HEK293 (cell line): ENCODE results near the gene CLN6.

Source experiments
- CTCF ChIA-PET: fragments of 350-600 bp; formaldehyde crosslinking; extraction: SDS; loops from one replicate; lab custom pipeline; 2021; ENCODE audit warnings: antibody characterized with exemption; lab: Yijun Ruan, JAX
- POLR2A ChIA-PET: fragments of 300-600 bp; formaldehyde crosslinking; extraction: SDS; loops from one replicate; lab custom pipeline; 2020; ENCODE audit warnings: antibody characterized with exemption, inconsistent platforms; lab: Yijun Ruan, JAX
- H3K27ac ChIP-seq: fragments of 200-500 bp; sonication (Bioruptor generic); 2 replicates; pipeline ENCODE4 v1.5.1; 2014; ENCODE audit warnings: low read depth, low read length, control low read depth, inconsistent platforms; ENCODE audit errors: extremely low read depth
- H3K36me3 ChIP-seq, 2 experiments: fragments of 200-500 bp in 1 of 2; sonication (Bioruptor generic) in 1 of 2; 1 replicate in 1 of 2; 2 replicates in 1 of 2; pipeline ENCODE4 v1.5.1; 2014 to 2017; ENCODE audit warnings: inconsistent platforms in 2 of 2, low read length in 2 of 2; ENCODE audit not compliant: control insufficient read depth in 2 of 2, insufficient read depth in 1 of 2
- H3K4me1 ChIP-seq: fragments of 200-500 bp; sonication (Bioruptor generic); 2 replicates; pipeline ENCODE4 v1.5.1; 2014; ENCODE audit warnings: mild to moderate bottlenecking, low read length, inconsistent platforms; ENCODE audit not compliant: control insufficient read depth, insufficient read depth
- H3K4me3 ChIP-seq: 2 replicates; pipeline ENCODE4 v1.5.1; 2011; ENCODE audit warnings: low read depth, mild to moderate bottlenecking, control low read depth, low read length, moderate library complexity
- H3K9me3 ChIP-seq: fragments of 200-500 bp; sonication (Bioruptor generic); 2 replicates; pipeline ENCODE4 v1.5.1; 2014; ENCODE audit warnings: low read depth, low read length, inconsistent platforms; ENCODE audit not compliant: control insufficient read depth, insufficient read depth
- FEZF1 ChIP-seq: fragments of 450-650 bp; formaldehyde crosslinking; IDR thresholded peaks from 2 replicates; pipeline ENCODE4 v1.5.1; 2016; ENCODE audit warnings: missing biosample characterization, missing genetic modification characterization
- KLF16 ChIP-seq: fragments of 450-650 bp; formaldehyde crosslinking; IDR thresholded peaks from 2 replicates; pipeline ENCODE4 v1.5.1; 2017; ENCODE audit warnings: missing biosample characterization, missing genetic modification characterization
- KLF7 ChIP-seq: fragments of 450-650 bp; formaldehyde crosslinking; IDR thresholded peaks from 2 replicates; pipeline ENCODE4 v1.5.1; 2016; ENCODE audit warnings: missing biosample characterization, missing genetic modification characterization, borderline replicate concordance
- KLF8 ChIP-seq: fragments of 450-650 bp; formaldehyde crosslinking; IDR thresholded peaks from 2 replicates; pipeline ENCODE4 v1.5.1; 2016; ENCODE audit warnings: missing biosample characterization, missing genetic modification characterization
- ZBTB1 ChIP-seq: fragments of 450-650 bp; formaldehyde crosslinking; IDR thresholded peaks from 2 replicates; pipeline ENCODE4 v1.5.1; 2016; ENCODE audit warnings: missing biosample characterization, missing genetic modification characterization
- ZBTB26 ChIP-seq: fragments of 450-650 bp; formaldehyde crosslinking; optimal IDR thresholded peaks from 2 replicates; pipeline ENCODE3; 2016; ENCODE audit warnings: missing biosample characterization, mild to moderate bottlenecking, missing genetic modification characterization
- ZBTB49 ChIP-seq: fragments of 450-650 bp; formaldehyde crosslinking; IDR thresholded peaks from 2 replicates; pipeline ENCODE4 v1.5.1; 2016; ENCODE audit warnings: missing biosample characterization, missing genetic modification characterization, low read depth
- ZFHX2 ChIP-seq: fragments of 450-650 bp; formaldehyde crosslinking; conservative IDR thresholded peaks from 2 replicates; pipeline ENCODE4 v1.5.1; 2016; ENCODE audit warnings: missing biosample characterization, missing genetic modification characterization
- ZNF112 ChIP-seq: fragments of 450-650 bp; formaldehyde crosslinking; IDR thresholded peaks from 2 replicates; pipeline ENCODE4 v1.5.0; 2017; ENCODE audit warnings: missing biosample characterization, missing genetic modification characterization
- ZNF114 ChIP-seq: fragments of 450-650 bp; formaldehyde crosslinking; IDR thresholded peaks from 2 replicates; pipeline ENCODE4 v1.5.0; 2017; ENCODE audit warnings: missing biosample characterization, missing genetic modification characterization
- ZNF16 ChIP-seq: fragments of 450-650 bp; formaldehyde crosslinking; IDR thresholded peaks from 2 replicates; pipeline ENCODE4 v1.5.1; 2016; ENCODE audit warnings: low read depth, missing biosample characterization, missing genetic modification characterization
- ZNF248 ChIP-seq: fragments of 450-650 bp; formaldehyde crosslinking; IDR thresholded peaks from 2 replicates; pipeline ENCODE4 v1.5.1; 2017; ENCODE audit warnings: missing biosample characterization, missing genetic modification characterization
- ZNF426 ChIP-seq: fragments of 450-650 bp; formaldehyde crosslinking; IDR thresholded peaks from 2 replicates; pipeline ENCODE4 v1.5.1; 2017; ENCODE audit warnings: missing biosample characterization, missing genetic modification characterization, mild to moderate bottlenecking, inconsistent platforms, moderate library complexity
- ZNF513 ChIP-seq: fragments of 450-650 bp; IDR thresholded peaks from 2 replicates; pipeline ENCODE4 v1.5.1; 2018; ENCODE audit warnings: missing biosample characterization, missing genetic modification characterization
- ZNF529 ChIP-seq: fragments of 450-650 bp; formaldehyde crosslinking; IDR thresholded peaks from 2 replicates; pipeline ENCODE4 v1.5.1; 2017; ENCODE audit warnings: missing genetic modification characterization, missing biosample characterization; ENCODE audit not compliant: insufficient replicate concordance
- ZNF548 ChIP-seq: fragments of 450-650 bp; formaldehyde crosslinking; IDR thresholded peaks from 2 replicates; pipeline ENCODE4 v1.5.1; 2016; ENCODE audit warnings: missing biosample characterization, missing genetic modification characterization
- ZNF560 ChIP-seq: fragments of 450-650 bp; formaldehyde crosslinking; IDR thresholded peaks from 2 replicates; pipeline ENCODE4 v1.5.1; 2017; ENCODE audit warnings: missing biosample characterization, missing genetic modification characterization, borderline replicate concordance
- ZNF585B ChIP-seq: fragments of 450-650 bp; formaldehyde crosslinking; IDR thresholded peaks from 2 replicates; pipeline ENCODE4 v1.5.1; 2016; ENCODE audit warnings: missing biosample characterization, missing genetic modification characterization
- ZNF704 ChIP-seq: fragments of 450-650 bp; formaldehyde crosslinking; IDR thresholded peaks from 2 replicates; pipeline ENCODE4 v1.5.1; 2016; ENCODE audit warnings: missing biosample characterization, missing genetic modification characterization
- ZNF785 ChIP-seq: fragments of 450-650 bp; formaldehyde crosslinking; IDR thresholded peaks from 2 replicates; pipeline ENCODE4 v1.5.1; 2016; ENCODE audit warnings: missing biosample characterization, missing genetic modification characterization
- ZNF830 ChIP-seq: fragments of 450-650 bp; IDR thresholded peaks from 2 replicates; pipeline ENCODE4 v1.5.0; 2018; ENCODE audit warnings: missing biosample characterization, missing genetic modification characterization, low read depth, mild to moderate bottlenecking, moderate library complexity
- ZSCAN4 ChIP-seq: fragments of 450-650 bp; formaldehyde crosslinking; IDR thresholded peaks from 2 replicates; pipeline ENCODE4 v1.5.1; 2017; ENCODE audit warnings: missing biosample characterization, missing genetic modification characterization
- ZXDB ChIP-seq: fragments of 450-650 bp; formaldehyde crosslinking; IDR thresholded peaks from 2 replicates; pipeline ENCODE4 v1.5.1; 2016; ENCODE audit warnings: missing biosample characterization, missing genetic modification characterization

CLN6 gene

GRCh38 chr15:68207176-68207935 lies 22.2 kb downstream of the CLN6 start:
- POLR2A ChIA-PET, result no interaction called here
- TF ChIP-seq ZNF426, result no peak
- no peak for TF ChIP-seq ZNF548 (tag by site-specific recombination)
- TF ChIP-seq ZNF560 (tag by site-specific recombination), result no peak
- no peak for TF ChIP-seq KLF7
- TF ChIP-seq ZNF513 (tag by site-specific recombination), result no peak
- no peak for TF ChIP-seq ZNF785 (tag by site-specific recombination)
- TF ChIP-seq, all 188 proteins: peak for 0
- Histone ChIP-seq H3K4me1 (no peaks in the 10 kb centered on the region), H3K9me3 (no peaks in the 10 kb centered on the region), H3K4me3 (no peak overlapping the region), H3K36me3 (peaks cover 0 to 37% of the 10 kb centered on the region in 2 experiments; a peak in 1 of 3 replicates), H3K27ac (0 out of 2 replicates have a peak overlapping the region, but pooled peaks have one; percentile 4)
- CTCF ChIA-PET, result no interaction called here

- peaks cover 0 to 35% of the 10 kb centered on the region in 2 experiments; a peak in 1 of 3 replicates for H3K36me3 ChIP-seq
- 0 out of 2 replicates have a peak overlapping the region, but pooled peaks have one; percentile 4 for H3K27ac ChIP-seq
- POLR2A ChIA-PET, result no interaction called here
- no peak for TF ChIP-seq KLF16 (tag by site-specific recombination)
- TF ChIP-seq ZNF529 (tag by site-specific recombination), result no peak
- no peak for TF ChIP-seq ZSCAN4 (tag by site-specific recombination)
- no peak for TF ChIP-seq ZNF112 (tag by site-specific recombination)
- TF ChIP-seq ZNF16 (tag by site-specific recombination), result no peak
- no peak for TF ChIP-seq ZNF704 (tag by site-specific recombination)
- no peak for TF ChIP-seq ZNF248 (tag by site-specific recombination)
- no peak; the same call in 1 of the 2 replicates for TF ChIP-seq ZFHX2 (tag by site-specific recombination)
- TF ChIP-seq KLF8 (tag by site-specific recombination), result no peak
- no peak for TF ChIP-seq ZBTB49 (tag by site-specific recombination)
- TF ChIP-seq ZBTB1 (tag by site-specific recombination), result no peak
- TF ChIP-seq ZXDB (tag by site-specific recombination), result no peak
- TF ChIP-seq FEZF1 (tag by site-specific recombination), result no peak
- no peak for TF ChIP-seq ZNF114 (tag by site-specific recombination)
- TF ChIP-seq ZBTB26 (tag by site-specific recombination), result no peak
- TF ChIP-seq ZNF585B (tag by site-specific recombination), result no peak
- no peak for TF ChIP-seq ZNF830 (tag by site-specific recombination)
- H3K4me1 ChIP-seq, result no peaks in the 10 kb centered on the region
- CTCF ChIA-PET, result no interaction called here
- H3K9me3 ChIP-seq, result no peaks in the 10 kb centered on the region
- no peak overlapping the region for H3K4me3 ChIP-seq
These were observed 22.8 kb downstream of the CLN6 start for GRCh38 chr15:68206711-68207151.
